Activated CD8-positive, alpha-beta memory T cell treated with anti-CD3 and anti-CD28 coated beads, Interleukin-2, amount 50 U/mL, for 48 hours (primary cell): Measurements from ENCODE around the gene ELMO1.

Experiments used
- DNase-seq: peaks from one replicate; pipeline ENCODE4 v3.0.0-alpha.2; 2020

Gene ELMO1

GRCh38 chr7:37429435-37429791 is 19.3 kb downstream of the ELMO1 start:
- no peak for DNase-seq

- no peak for DNase-seq
Measured at GRCh38 chr7:37428681-37429434, 19.8 kb downstream of the ELMO1 start.

GRCh38 chr7:37427276-37427940 is 21.3 kb downstream of the ELMO1 start:
- no peak for DNase-seq

GRCh38 chr7:37425498-37425897 is 23.2 kb downstream of the ELMO1 start:
- no peak for DNase-seq

GRCh38 chr7:37424995-37425394 is 23.7 kb downstream of the ELMO1 start:
- no peak for DNase-seq

GRCh38 chr7:37424521-37424920 is 24.1 kb downstream of the ELMO1 start:
- no peak for DNase-seq

GRCh38 chr7:37421861-37422500 is 26.7 kb downstream of the ELMO1 start:
- DNase-seq, result no peak

GRCh38 chr7:37420946-37421695 is 27.5 kb downstream of the ELMO1 start:
- DNase-seq, result no peak

- no peak for DNase-seq
Measured at GRCh38 chr7:37419496-37419895, 29.2 kb downstream of the ELMO1 start.

GRCh38 chr7:37418381-37418780 is 30.3 kb downstream of the ELMO1 start:
- no peak for DNase-seq

- DNase-seq, result no peak
Measured at GRCh38 chr7:37417107-37417474, 31.6 kb downstream of the ELMO1 start.

- DNase-seq, result no peak
Measured at GRCh38 chr7:37416378-37417106, 32.1 kb downstream of the ELMO1 start.

GRCh38 chr7:37415629-37416028 is 33.0 kb downstream of the ELMO1 start:
- no peak for DNase-seq

GRCh38 chr7:37414352-37414983 is 34.2 kb downstream of the ELMO1 start:
- no peak for DNase-seq

GRCh38 chr7:37411444-37412034 is 37.1 kb downstream of the ELMO1 start:
- no peak for DNase-seq

- DNase-seq, result no peak
Measured at GRCh38 chr7:37410305-37411229, 38.1 kb downstream of the ELMO1 start.

- DNase-seq, result no peak
Measured at GRCh38 chr7:37409461-37409860, 39.2 kb downstream of the ELMO1 start.

- DNase-seq, result no peak
Measured at GRCh38 chr7:37408291-37409228, 40.1 kb downstream of the ELMO1 start.

- no peak for DNase-seq
Measured at GRCh38 chr7:37405603-37406122, 43.0 kb downstream of the ELMO1 start.
